HG03342 (cell line): ENCODE results near the gene LXN.
"Not testable (repeated sequence)": the region's sequence is repeated elsewhere in the genome, so short reads cannot be mapped to it uniquely, and the experiment has no call there.

Source experiments
- ATAC-seq: cut with Tn5 transposase; IDR thresholded peaks from one replicate; pipeline ENCODE4 v1.9.1; 2021; ENCODE audit warnings: mild to moderate bottlenecking, moderate library complexity; ENCODE audit not compliant: unreplicated experiment

LXN gene, protein sequence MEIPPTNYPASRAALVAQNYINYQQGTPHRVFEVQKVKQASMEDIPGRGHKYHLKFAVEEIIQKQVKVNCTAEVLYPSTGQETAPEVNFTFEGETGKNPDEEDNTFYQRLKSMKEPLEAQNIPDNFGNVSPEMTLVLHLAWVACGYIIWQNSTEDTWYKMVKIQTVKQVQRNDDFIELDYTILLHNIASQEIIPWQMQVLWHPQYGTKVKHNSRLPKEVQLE

DNA sequence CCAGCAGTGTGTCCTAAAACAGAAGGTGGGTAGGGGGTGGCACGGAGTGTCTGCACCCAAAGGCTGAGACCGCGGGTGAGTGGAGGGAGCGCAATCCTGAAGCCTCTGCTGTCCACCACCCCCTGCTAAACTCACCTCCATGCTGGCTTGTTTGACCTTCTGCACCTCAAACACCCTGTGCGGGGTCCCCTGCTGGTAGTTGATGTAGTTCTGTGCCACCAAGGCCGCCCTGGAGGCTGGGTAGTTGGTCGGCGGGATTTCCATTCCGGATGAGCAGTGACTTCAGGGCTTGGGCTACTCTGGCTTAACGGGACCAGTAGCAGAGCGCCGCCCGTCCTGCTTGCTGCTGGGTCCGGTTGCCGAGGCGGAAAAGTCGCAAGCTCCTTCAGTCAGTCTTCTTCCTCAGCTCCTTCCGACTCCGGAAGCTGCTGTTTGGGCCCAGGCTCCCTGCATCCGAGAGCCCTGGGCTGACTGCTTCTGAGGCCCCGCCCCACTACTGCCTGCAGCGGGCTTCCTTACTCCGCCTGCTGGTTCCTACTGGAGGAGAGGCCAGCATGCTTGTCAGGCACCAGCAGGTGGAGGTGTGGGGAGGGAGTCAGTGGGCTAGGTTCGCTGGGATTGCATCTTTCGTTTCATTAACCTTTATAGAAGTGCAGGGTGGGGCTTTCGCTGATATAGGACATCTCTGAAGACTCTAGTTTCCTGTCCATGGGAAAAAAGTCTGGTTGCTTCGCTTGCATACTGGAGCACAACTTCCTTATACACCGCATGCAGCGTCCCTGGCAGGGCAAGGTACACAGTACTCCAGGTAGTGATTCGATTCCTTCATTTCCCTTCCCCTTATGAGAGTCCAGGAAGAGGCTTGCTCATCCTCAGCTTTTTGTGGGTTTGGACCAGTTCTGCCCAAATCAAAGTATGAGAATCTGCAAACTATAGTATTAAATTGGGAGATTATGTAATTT is at the start of gene LXN:
Gene LXN (minus strand): TSS at position 434 of the 962 bp plus-strand sequence. CDS start 170 bp downstream, at position 264.
- peak; percentile 100 for ATAC-seq

- ATAC-seq: no peak
Measured at GRCh38 chr3:158722108-158722507, 49.7 kb upstream of the LXN start.

- ATAC-seq: no peak
Measured at GRCh38 chr3:158718490-158719170, 46.2 kb upstream of the LXN start.

DNA sequence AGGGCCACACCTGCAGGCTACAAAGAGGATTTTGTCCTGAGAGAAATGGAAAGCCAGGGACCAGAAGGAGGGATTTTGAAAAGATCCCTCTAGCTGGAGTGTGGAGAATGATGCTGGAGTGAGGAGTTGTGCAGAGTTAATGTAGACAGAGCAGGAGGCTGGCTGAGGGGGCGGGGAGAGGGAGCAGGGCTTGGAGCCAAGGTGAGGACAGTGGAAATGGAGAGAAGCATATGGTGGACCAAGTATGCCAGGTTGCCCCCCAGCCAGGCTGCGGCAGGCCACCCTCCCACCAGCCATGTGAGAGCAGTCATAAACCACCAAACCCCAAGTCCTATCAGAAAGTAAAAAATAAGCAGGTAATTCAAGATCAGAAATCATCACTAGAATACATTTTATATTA is 45.1 kb upstream of the LXN start:
- ATAC-seq: no peak

DNA sequence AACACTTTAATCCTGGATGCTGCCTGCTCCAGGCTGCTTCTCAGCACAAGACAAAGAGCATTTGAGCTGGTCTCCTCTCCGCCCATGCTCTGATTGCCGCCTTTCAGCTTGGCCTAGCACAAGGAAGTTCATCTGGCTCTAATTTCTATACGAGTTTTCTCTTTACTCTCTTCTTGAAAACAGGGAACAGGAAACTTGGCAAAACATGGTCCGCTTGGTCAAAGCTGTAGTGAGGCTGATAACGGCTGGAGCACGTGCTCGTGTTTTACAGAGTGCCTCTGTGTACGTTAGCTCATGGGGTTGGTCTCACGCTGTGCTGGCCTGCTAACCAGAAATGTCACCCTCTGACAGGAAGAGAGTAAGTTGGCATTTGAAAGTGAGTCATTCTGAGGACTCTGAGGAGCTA is 40.6 kb upstream of the LXN start:
- ATAC-seq: no peak

DNA sequence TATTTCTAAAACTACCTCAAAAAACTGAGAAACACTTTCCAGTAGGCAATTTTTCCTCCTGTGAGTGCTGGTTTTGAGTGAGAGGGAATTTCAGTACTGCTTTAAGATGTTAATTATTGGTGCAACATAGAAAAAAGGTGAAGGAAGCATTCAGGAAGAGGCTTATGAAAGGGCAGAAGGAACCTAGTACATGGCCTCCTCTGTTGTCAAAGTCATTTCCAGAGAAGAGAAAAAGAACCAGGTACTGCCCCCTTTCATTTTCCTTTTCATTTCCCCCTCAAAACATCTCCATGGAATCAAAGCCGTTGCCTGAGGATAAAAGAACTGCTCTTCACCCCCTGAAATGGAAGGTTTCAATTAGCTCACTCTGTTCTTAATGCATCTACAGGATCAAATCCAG is 40.0 kb upstream of the LXN start:
- peak; percentile 50 for ATAC-seq

- ATAC-seq: no peak
Measured at GRCh38 chr3:158711886-158712285, 39.4 kb upstream of the LXN start.

DNA sequence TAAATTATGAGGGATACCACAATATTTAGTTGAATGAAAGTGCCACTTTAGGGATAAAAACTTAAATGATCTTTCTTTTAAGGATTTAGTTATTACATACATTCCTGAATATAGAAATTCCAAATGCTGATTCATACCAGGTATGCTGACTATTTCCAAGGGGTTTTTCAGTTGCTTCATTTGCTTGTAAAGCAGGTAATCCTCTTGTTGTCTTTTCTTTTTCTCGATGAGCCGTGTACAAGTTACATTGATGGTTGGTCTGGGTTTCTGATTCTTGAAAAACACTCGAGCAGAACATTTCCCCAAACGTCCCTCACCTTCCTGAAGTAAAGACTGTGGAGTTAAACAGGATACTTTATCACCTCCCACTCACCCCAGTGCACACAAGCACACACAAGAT is 38.2 kb upstream of the LXN start:
- no peak for ATAC-seq

DNA sequence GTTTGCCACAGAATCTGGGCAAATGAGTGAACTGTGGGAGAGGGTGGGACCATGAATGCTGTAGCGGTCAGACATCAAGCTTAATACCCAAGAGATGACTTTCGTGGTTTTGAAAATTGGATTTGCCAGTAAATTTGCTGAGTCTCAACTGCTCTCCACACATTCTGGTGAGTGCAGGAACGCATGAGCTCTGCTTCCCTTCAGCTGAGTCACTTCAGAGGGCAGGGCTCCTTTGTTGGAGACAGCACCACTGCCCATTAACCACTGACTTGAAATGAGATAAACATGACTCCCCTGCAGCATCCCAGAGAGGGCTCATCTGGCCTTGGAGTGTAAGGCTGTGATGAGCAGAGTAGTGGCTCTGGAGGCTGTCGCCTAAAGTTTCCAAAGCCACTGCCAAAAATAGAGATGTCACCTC is 37.2 kb upstream of the LXN start:
- no peak for ATAC-seq

- no peak for ATAC-seq
Measured at GRCh38 chr3:158703566-158703965, 31.1 kb upstream of the LXN start.

DNA sequence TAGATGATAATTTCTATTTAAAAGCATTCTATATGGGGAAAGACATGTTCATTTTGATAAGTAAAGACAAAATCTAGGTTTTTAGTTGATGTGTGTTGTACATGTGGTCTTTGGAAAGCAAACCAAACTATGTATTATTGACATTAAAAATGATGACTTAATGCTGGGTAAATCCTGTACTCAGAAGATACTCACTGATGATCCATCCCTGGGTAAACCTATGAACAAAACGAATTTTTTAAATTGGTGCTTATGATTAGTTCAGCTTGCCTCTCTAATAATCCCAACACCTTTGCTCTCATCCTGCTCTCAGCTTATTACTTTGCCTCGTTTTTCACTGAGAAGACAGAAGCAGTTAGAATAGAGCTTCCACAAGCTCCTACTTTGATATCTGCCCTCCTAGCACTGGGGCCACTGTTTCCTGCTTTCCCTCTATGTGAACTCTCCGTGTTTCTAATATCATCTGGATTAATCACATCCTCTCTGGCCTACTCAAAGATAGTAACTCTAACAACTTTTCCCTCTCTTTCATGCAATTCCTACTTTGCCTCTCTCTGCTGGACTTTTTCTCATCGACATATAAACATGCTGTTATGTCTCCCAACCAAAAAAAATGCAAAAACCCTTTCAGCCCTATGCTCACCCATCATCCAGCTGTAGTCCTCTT is 30.5 kb upstream of the LXN start:
- ATAC-seq: no peak

DNA sequence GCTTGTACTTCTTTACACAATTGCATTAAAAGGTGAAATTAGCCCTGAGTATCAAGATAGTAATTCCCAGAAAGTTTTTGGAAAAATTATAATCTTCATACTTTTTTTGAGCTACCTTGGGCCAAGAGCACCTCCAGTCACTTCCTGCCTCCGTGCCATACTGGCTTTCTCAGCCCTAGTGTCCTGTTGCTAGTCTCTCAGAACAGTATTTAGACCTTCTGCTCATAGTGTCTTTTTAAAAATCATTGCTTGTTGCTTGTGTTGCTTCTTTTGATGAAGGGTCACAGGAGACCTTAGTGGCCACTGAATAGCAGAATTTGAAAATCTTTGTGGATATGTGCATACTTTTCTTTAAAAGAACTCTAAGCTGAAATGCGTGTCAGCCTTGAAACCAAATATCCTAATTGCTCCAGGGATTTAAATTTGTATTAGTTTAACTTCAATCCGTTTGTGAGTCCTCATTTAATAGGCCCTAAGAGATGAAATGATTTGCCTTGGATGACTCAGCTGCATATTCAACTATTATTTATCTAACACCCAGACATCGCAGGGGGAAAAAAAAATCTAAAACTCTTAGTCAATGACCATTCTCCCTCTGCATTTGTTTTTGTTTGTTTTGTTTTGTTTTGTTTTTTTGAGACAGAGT is 29.1 kb upstream of the LXN start:
- no peak for ATAC-seq

DNA sequence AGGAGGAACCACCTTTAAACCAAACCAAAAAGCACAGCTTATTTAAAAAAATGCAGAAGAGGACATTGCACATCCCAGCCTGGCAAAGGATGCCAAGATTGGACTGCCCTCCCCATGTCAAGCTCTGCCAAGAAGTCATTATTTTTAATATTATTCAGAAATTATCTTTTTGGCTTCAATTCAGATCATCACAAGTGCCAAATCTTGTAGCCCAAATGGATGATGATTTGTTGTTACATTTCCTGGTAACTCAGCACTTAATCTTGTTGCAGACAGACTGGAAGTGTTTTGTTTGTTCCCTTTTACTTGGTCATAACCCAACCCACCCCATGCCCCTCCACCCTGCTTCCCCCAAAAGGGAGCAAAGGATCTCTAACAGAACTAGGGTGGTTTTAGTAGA is 28.1 kb upstream of the LXN start:
- no peak for ATAC-seq

DNA sequence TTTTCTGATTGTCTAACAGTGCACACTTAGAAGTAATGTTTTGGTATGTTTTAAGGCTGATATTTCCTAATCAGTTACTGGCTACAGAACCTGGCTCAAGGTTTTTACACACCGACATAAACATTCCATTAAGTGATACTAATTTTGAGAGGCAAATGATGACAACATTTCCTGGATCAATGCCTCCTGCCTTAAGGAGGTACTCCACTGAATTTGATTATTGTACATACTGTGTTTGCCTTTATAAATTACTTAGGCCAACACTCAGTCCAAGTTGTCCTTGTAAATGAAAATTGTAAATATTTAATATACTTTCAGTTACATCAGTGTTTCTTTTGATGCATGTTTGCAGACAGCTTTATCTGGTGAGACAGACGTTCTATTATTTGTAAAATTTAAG is 24.2 kb upstream of the LXN start:
- ATAC-seq: no peak

DNA sequence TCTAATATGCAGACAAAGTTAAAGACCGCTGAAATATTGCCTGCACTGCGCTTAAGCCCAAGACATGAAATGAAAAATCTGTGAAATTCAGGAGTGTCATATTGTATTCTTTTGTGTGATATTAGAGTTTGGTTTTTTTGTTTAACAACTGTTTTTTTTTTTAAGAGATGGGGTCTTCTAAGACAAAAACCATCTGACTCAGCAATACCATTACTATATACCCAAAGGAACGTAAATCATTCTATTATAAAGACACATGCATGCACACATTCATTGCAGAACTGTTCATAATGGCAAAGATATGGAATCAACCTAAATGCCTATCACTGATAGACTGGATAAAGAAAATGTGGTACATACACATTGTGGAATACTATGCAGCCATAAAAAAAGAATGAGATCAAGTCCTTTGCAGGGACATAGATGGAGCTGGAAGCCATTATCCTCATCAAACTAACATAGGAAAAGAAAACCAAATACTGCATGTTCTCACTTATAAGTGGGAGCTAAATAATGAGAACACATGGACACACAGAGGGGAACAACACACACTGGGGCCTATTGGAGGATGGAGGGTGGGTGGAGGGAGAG is 21.5 kb upstream of the LXN start:
- not testable (repeated sequence) for ATAC-seq

GRCh38 chr3:158685159-158685558 is 12.7 kb upstream of the LXN start:
- no peak for ATAC-seq

- no peak for ATAC-seq
Measured at GRCh38 chr3:158683230-158683962, 10.9 kb upstream of the LXN start.

DNA sequence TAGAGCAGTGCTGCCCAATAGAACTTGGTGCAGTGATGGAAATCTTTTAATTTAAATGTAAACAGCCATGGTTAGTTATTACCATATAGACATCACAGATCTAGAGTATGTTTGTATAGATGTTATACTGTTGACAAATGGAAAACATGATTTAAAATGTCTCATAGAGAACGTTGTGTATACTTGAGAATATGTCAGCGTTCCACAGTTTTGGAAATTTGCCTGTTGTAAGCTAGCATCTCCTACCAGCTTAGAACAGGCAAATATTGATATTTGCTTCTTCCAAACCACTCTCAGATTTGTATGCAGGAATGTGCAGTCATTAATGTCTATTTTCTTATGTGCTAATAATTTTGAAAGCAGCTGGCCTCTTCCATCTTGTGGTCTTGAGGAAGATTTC is 8.4 kb upstream of the LXN start:
- no peak for ATAC-seq

- no peak for ATAC-seq
Measured at GRCh38 chr3:158679547-158680000, 7.1 kb upstream of the LXN start.
